NT2/D1 (cell line): Measurements from ENCODE around the gene CD14.
"Not testable (repeated sequence)": the region's sequence is repeated elsewhere in the genome, so short reads cannot be mapped to it uniquely, and the experiment has no call there.

Experiments used
- DNase-seq: peaks from one replicate; pipeline ENCODE4 v3.0.0-alpha.2; 2011; ENCODE audit warnings: low read depth, low spot score
- H3K27me3 ChIP-seq: 2 replicates; pipeline ENCODE4 v1.6.0; 2011; ENCODE audit warnings: mild to moderate bottlenecking; ENCODE audit not compliant: insufficient read length, insufficient read depth
- H3K36me3 ChIP-seq: 2 replicates; pipeline ENCODE4 v1.6.1; 2011; ENCODE audit warnings: mild to moderate bottlenecking, low read length, mixed read lengths; ENCODE audit not compliant: insufficient read depth, insufficient read length
- H3K4me1 ChIP-seq: 2 replicates; pipeline ENCODE4 v1.5.1; 2011; ENCODE audit not compliant: insufficient read depth, insufficient read length
- H3K4me3 ChIP-seq: 2 replicates; pipeline ENCODE4 v1.5.1; 2011; ENCODE audit warnings: low read depth; ENCODE audit not compliant: insufficient read length
- H3K9ac ChIP-seq: 2 replicates; pipeline ENCODE4 v1.6.0; 2011; ENCODE audit warnings: low read depth; ENCODE audit not compliant: insufficient read length
- H3K9me3 ChIP-seq: 2 replicates; pipeline ENCODE4 v1.5.1; 2011; ENCODE audit warnings: mild to moderate bottlenecking, low read length; ENCODE audit not compliant: insufficient read depth
- SUZ12 ChIP-seq: IDR thresholded peaks from 2 replicates; pipeline ENCODE4 v1.6.1; 2011; ENCODE audit not compliant: insufficient read length, insufficient read depth; ENCODE audit errors: extremely low read depth
- YY1 ChIP-seq: IDR thresholded peaks from 2 replicates; pipeline ENCODE4 v1.6.1; 2011; ENCODE audit not compliant: insufficient read length, insufficient read depth
- ZNF274 ChIP-seq: IDR thresholded peaks from 2 replicates; pipeline ENCODE4 v1.6.1; 2011; ENCODE audit warnings: mild to moderate bottlenecking, low read depth, low read length

Gene CD14

DNA sequence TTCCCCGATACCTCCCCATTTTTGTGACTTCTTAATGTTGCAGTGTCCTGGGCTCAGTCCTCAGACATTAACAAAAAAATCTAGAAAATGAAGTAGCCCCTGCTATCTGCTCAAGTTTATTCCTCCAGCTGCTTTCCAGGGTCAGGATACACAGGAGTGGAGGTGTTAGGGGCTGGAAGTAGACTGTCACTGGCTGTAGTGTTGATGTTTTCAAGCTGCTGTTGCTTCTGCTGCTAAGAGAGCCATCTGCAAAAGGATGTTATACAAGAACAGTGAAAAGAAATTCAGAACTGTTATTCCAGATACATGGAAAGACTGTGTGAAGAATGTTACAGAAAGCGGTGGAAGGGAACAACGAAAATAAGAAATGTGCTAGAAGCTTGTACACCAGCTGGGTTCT, 10.7 kb downstream of the CD14 start:
- no peak overlapping the region for H3K4me3 ChIP-seq
- peaks cover 13% of the 10 kb centered on the region for H3K9me3 ChIP-seq
- H3K27me3 ChIP-seq, result no peaks in the 10 kb centered on the region
- no peak for DNase-seq
- no peak for TF ChIP-seq YY1
- no peak for TF ChIP-seq SUZ12
- no peaks in the 10 kb centered on the region for H3K36me3 ChIP-seq
- H3K9ac ChIP-seq, result no peak overlapping the region
- H3K4me1 ChIP-seq, result no peaks in the 10 kb centered on the region

- H3K9ac ChIP-seq, result no peak overlapping the region
- no peaks in the 10 kb centered on the region for H3K27me3 ChIP-seq
- DNase-seq, result no peak
- peaks cover 18% of the 10 kb centered on the region for H3K9me3 ChIP-seq
- no peak for TF ChIP-seq ZNF274
- no peak for TF ChIP-seq SUZ12
- no peak for TF ChIP-seq YY1
- H3K4me1 ChIP-seq, result no peaks in the 10 kb centered on the region
- H3K36me3 ChIP-seq, result no peaks in the 10 kb centered on the region
- H3K4me3 ChIP-seq, result no peak overlapping the region
These were observed 21.9 kb downstream of the CD14 start for GRCh38 chr5:140611020-140611521.

DNA sequence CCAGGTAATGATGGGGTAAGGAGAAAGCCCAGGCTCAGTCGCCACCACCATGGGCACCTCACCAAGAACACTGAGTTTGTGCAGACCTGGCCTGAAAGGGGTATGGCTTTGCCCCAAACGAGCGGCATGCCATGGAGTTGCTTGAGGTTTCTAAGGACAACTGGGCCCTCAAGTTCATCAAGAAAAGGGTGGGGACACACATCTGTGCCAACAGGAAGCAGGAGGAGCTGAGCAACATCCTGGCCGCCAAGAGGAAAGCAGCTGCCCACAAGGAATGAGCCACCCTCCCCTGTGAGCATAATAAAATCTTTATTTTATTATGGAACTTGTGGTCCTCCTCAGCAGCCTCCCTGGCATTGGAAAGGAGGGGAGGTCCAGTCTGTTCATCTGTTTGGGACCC, 23.8 kb downstream of the CD14 start:
- H3K4me1 ChIP-seq, result no peaks in the 10 kb centered on the region
- no peaks in the 10 kb centered on the region for H3K27me3 ChIP-seq
- no peak for TF ChIP-seq ZNF274
- no peak for TF ChIP-seq YY1
- no peak for TF ChIP-seq SUZ12
- no peak for DNase-seq
- H3K9ac ChIP-seq, result no peak overlapping the region
- H3K9me3 ChIP-seq, result peaks cover 18% of the 10 kb centered on the region
- no peaks in the 10 kb centered on the region for H3K36me3 ChIP-seq
- no peak overlapping the region for H3K4me3 ChIP-seq

GRCh38 chr5:140608722-140609121, 24.3 kb downstream of the CD14 start:
- Histone ChIP-seq H3K9me3 (peaks cover 18% of the 10 kb centered on the region), H3K4me1 (no peaks in the 10 kb centered on the region), H3K9ac (no peak overlapping the region), H3K4me3 (no peak overlapping the region), H3K36me3 (no peaks in the 10 kb centered on the region), H3K27me3 (no peaks in the 10 kb centered on the region)
- TF ChIP-seq YY1, result no peak
- no peak for TF ChIP-seq ZNF274
- TF ChIP-seq SUZ12, result no peak
- DNase-seq, result no peak

- DNase-seq, result no peak
- TF ChIP-seq SUZ12, result no peak
- no peak for TF ChIP-seq YY1
- no peak for TF ChIP-seq ZNF274
- Histone ChIP-seq H3K27me3 (no peaks in the 10 kb centered on the region), H3K9me3 (peaks cover 18% of the 10 kb centered on the region), H3K36me3 (no peaks in the 10 kb centered on the region), H3K4me3 (no peak overlapping the region), H3K4me1 (no peaks in the 10 kb centered on the region), H3K9ac (no peak overlapping the region)
These were observed 25.9 kb downstream of the CD14 start for GRCh38 chr5:140607031-140607430.

DNA sequence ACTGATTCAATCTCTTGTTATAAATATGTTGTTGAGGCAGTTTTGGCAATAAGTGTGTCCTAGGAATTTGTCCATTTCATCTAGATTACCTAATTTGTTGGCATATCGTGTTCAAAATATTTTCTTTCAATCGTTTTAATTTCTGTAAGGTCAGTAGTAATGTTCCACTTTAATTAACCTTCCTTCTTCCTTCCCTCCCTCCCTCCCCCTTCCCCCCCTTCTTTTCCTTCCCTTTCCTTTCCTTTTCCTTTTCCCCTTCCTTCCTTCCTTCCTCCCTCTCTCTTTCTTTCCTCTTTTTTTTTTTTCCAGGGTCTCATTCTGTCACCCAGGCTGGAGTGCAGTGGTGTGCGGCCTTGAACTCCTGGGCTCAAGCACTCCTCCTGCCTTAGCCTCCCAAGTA, 27.1 kb downstream of the CD14 start:
- Histone ChIP-seq H3K4me3 (no peak overlapping the region), H3K9me3 (peaks cover 9% of the 10 kb centered on the region), H3K36me3 (no peaks in the 10 kb centered on the region), H3K4me1 (no peaks in the 10 kb centered on the region), H3K27me3 (no peaks in the 10 kb centered on the region), H3K9ac (no peak overlapping the region)
- no peak for DNase-seq
- TF ChIP-seq YY1 (no peak), SUZ12 (no peak), ZNF274 (no peak)

DNA sequence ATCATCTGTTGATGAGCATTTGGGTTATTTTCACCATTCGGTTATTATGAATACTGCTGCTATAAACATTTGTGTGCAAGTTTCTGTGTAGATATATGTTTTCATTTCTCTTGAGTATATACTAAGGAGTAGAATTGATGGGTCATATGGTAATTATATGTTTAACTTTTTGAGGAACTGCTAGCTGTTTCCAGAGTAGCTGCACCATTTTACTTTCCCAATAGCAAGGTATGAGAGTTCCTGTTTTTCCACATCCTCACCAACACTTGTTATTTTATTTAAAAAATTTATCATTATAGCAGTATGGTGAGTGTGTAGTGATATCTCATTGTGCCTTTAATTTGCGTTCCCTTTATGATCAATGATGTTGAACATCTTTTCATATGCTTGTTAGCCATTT, 29.2 kb downstream of the CD14 start:
- no peak for DNase-seq
- no peak overlapping the region for H3K9ac ChIP-seq
- H3K4me3 ChIP-seq, result no peak overlapping the region
- TF ChIP-seq YY1, result no peak
- TF ChIP-seq SUZ12, result no peak
- no peak for TF ChIP-seq ZNF274
- H3K27me3 ChIP-seq, result no peaks in the 10 kb centered on the region
- H3K9me3 ChIP-seq, result no peaks in the 10 kb centered on the region
- no peaks in the 10 kb centered on the region for H3K4me1 ChIP-seq
- no peaks in the 10 kb centered on the region for H3K36me3 ChIP-seq

DNA sequence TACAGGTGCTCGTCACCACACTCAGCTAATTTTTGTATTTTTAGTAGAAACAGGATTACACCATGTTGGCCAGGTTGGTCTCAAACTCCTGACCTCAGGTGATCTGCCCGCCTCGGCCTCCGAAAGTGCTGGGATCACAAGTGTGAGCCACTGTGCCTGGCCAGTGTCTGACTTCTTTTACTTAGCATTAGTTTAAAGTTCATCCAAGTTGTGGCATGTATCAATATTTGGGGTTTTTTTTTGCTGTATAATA, 29.6 kb downstream of the CD14 start:
- not testable (repeated sequence) for DNase-seq, H3K9me3 ChIP-seq, H3K4me1 ChIP-seq, H3K36me3 ChIP-seq, H3K4me3 ChIP-seq, H3K9ac ChIP-seq, H3K27me3 ChIP-seq
